MM.1S (cell line): ENCODE results near the gene NEGR1.

Experiments used
- DNase-seq: peaks from one replicate; pipeline ENCODE4 v3.0.0-alpha.2; 2015
- H2AFZ ChIP-seq: fragments of 300-600 bp; sonication (generic); 2 replicates; pipeline ENCODE4 v1.6.0; 2016; ENCODE audit warnings: antibody characterized with exemption, low read length
- H3F3A ChIP-seq: fragments of 300-600 bp; sonication (generic); 2 replicates; pipeline ENCODE4 v1.6.1; 2016; ENCODE audit warnings: mild to moderate bottlenecking, antibody characterized with exemption, low read length, moderate library complexity, mixed read lengths; ENCODE audit not compliant: insufficient read depth
- H3K27ac ChIP-seq: fragments of 300-600 bp; sonication (generic); 2 replicates; pipeline ENCODE4 v1.5.1; 2016; ENCODE audit warnings: mild to moderate bottlenecking, low read length
- H3K27me3 ChIP-seq: fragments of 300-600 bp; sonication (generic); replicated peaks from 2 replicates; pipeline ENCODE4 v1.6.0; 2016; ENCODE audit warnings: low read length; ENCODE audit not compliant: insufficient read depth
- H3K36me3 ChIP-seq: fragments of 300-600 bp; sonication (generic); replicated peaks from 2 replicates; pipeline ENCODE4 v1.6.1; 2016; ENCODE audit warnings: mild to moderate bottlenecking, low read length, mixed read lengths; ENCODE audit not compliant: insufficient read depth
- H3K4me1 ChIP-seq: fragments of 300-600 bp; sonication (generic); 2 replicates; pipeline ENCODE4 v1.6.1; 2016; ENCODE audit warnings: low read length, mixed read lengths
- H3K4me2 ChIP-seq: fragments of 300-600 bp; sonication (generic); 2 replicates; pipeline ENCODE4 v1.6.0; 2016; ENCODE audit warnings: low read depth, low read length
- H3K4me3 ChIP-seq: fragments of 300-600 bp; sonication (generic); 2 replicates; pipeline ENCODE4 v1.5.1; 2016; ENCODE audit warnings: low read length, mixed read lengths
- H3K79me2 ChIP-seq: fragments of 300-600 bp; sonication (generic); 2 replicates; pipeline ENCODE4 v1.6.1; 2016; ENCODE audit warnings: mixed run types, low read length, mixed read lengths
- H3K9ac ChIP-seq: fragments of 300-600 bp; sonication (generic); 2 replicates; pipeline ENCODE4 v1.6.1; 2016; ENCODE audit warnings: low read length, mixed read lengths
- H3K9me2 ChIP-seq: fragments of 300-600 bp; sonication (generic); replicated peaks from 2 replicates; pipeline ENCODE4 v1.6.1; 2016; ENCODE audit warnings: mild to moderate bottlenecking, low read length, mixed read lengths; ENCODE audit not compliant: insufficient read depth
- H3K9me3 ChIP-seq: fragments of 300-600 bp; sonication (generic); replicated peaks from 2 replicates; pipeline ENCODE4 v1.6.1; 2016; ENCODE audit warnings: mild to moderate bottlenecking, low read length, mixed read lengths; ENCODE audit not compliant: insufficient read depth
- H4K20me1 ChIP-seq: fragments of 300-600 bp; sonication (generic); 2 replicates; pipeline ENCODE4 v1.6.1; 2016; ENCODE audit warnings: mild to moderate bottlenecking, low read length, moderate library complexity, mixed read lengths; ENCODE audit not compliant: insufficient read depth
- CTCF ChIP-seq: fragments of 300-600 bp; sonication (generic); IDR thresholded peaks from 2 replicates; pipeline ENCODE4 v1.5.1; 2016; ENCODE audit warnings: antibody characterized with exemption, low read length, mixed read lengths
- EZH2 ChIP-seq: fragments of 300-600 bp; sonication (generic); optimal IDR thresholded peaks from 2 replicates; pipeline ENCODE3; 2017; ENCODE audit warnings: low read depth, mild to moderate bottlenecking, antibody characterized with exemption, low read length, mixed read lengths
- EZH2phosphoT487 ChIP-seq: fragments of 300-600 bp; sonication (generic); IDR thresholded peaks from 2 replicates; pipeline ENCODE4 v1.6.1; 2018; ENCODE audit warnings: antibody characterized with exemption, low read length

NEGR1 gene

GRCh38 chr1:72227667-72228066 is 54.7 kb downstream of the NEGR1 start:
- H3K4me2 ChIP-seq, result no peak overlapping the region
- no peaks in the 10 kb centered on the region for H3K9me3 ChIP-seq
- H3K4me1 ChIP-seq, result no peaks in the 10 kb centered on the region
- no peaks in the 10 kb centered on the region for H3K79me2 ChIP-seq
- H3K27me3 ChIP-seq, result no peaks in the 10 kb centered on the region
- H3K4me3 ChIP-seq, result no peak overlapping the region
- H3K27ac ChIP-seq, result no peak overlapping the region
- DNase-seq, result no peak
- no peaks in the 10 kb centered on the region for H3K36me3 ChIP-seq
- no peaks in the 10 kb centered on the region for H3K9me2 ChIP-seq
- no peak overlapping the region for H3K9ac ChIP-seq
- TF ChIP-seq EZH2phosphoT487 (no peak), CTCF (no peak), EZH2 (no peak)
- no peaks in the 10 kb centered on the region for H4K20me1 ChIP-seq
- no peaks in the 10 kb centered on the region for H3F3A ChIP-seq
- no peak overlapping the region for H2AFZ ChIP-seq

GRCh38 chr1:72224506-72224905 is 57.8 kb downstream of the NEGR1 start:
- Histone ChIP-seq H3K36me3 (no peaks in the 10 kb centered on the region), H3F3A (no peaks in the 10 kb centered on the region), H3K9ac (no peak overlapping the region), H3K4me3 (no peak overlapping the region), H3K4me1 (no peaks in the 10 kb centered on the region), H2AFZ (no peak overlapping the region), H3K9me2 (no peaks in the 10 kb centered on the region), H3K79me2 (no peaks in the 10 kb centered on the region), H3K27me3 (no peaks in the 10 kb centered on the region), H3K27ac (no peak overlapping the region), H3K4me2 (no peak overlapping the region), H3K9me3 (no peaks in the 10 kb centered on the region), H4K20me1 (no peaks in the 10 kb centered on the region)
- TF ChIP-seq CTCF (no peak), EZH2 (no peak)
- no peak for DNase-seq

- no peak for DNase-seq
- H3K79me2 ChIP-seq, result no peaks in the 10 kb centered on the region
- no peak overlapping the region for H2AFZ ChIP-seq
- H3K36me3 ChIP-seq, result no peaks in the 10 kb centered on the region
- H3K4me1 ChIP-seq, result no peaks in the 10 kb centered on the region
- H3K27me3 ChIP-seq, result no peaks in the 10 kb centered on the region
- no peak overlapping the region for H3K4me2 ChIP-seq
- H3K9me3 ChIP-seq, result no peaks in the 10 kb centered on the region
- no peaks in the 10 kb centered on the region for H3F3A ChIP-seq
- no peaks in the 10 kb centered on the region for H3K9me2 ChIP-seq
- no peaks in the 10 kb centered on the region for H4K20me1 ChIP-seq
- TF ChIP-seq CTCF, result no peak
- TF ChIP-seq EZH2, result no peak
- no peak overlapping the region for H3K4me3 ChIP-seq
- H3K9ac ChIP-seq, result no peak overlapping the region
- H3K27ac ChIP-seq, result no peak overlapping the region
These were observed 60.5 kb downstream of the NEGR1 start for GRCh38 chr1:72221811-72222210.
